Endothelial cell of umbilical vein (primary cell): ENCODE data around the gene AOC1. TPM values are rescaled to one million over a fixed set of nuclear protein-coding genes. Genes with fewer than 3 reads are reported as not detected.

Experiments used
- BruUV-seq: library from RNA; stranded (reverse); fragments of 400-500 nt; replicated peaks from 2 replicates; lab custom pipeline; 2021; lab: Mats Ljungman, UMichigan
- CTCF ChIA-PET: fragments of 300-600, 350-600 bp; sonication (Branson Sonifier 250); formaldehyde crosslinking; loops from one replicate; lab custom pipeline; 2021; ENCODE audit warnings: antibody characterized with exemption, inconsistent platforms; lab: Charles Lee
- POLR2A ChIA-PET: fragments of 300-600, 350-600 bp; sonication (Branson Sonifier 250); formaldehyde crosslinking; loops from one replicate; lab custom pipeline; 2021; ENCODE audit warnings: antibody characterized with exemption, inconsistent platforms; lab: Charles Lee
- DNase-seq: peaks from one replicate; pipeline ENCODE4 v3.0.0-alpha.2; 2011; ENCODE audit warnings: low read depth, low spot score
- FAIRE-seq: peaks from 2 replicates; lab custom pipeline; 2011; peaks lifted over from hg19 to GRCh38; lab: Jason Lieb, UNC
- H2AFZ ChIP-seq: 2 replicates; pipeline ENCODE4 v1.6.0; 2012; ENCODE audit warnings: low read depth, low read length, control low read depth, inconsistent platforms
- H3K27ac ChIP-seq: 2 replicates; pipeline ENCODE4 v1.5.1; 2011; ENCODE audit warnings: low read depth, mild to moderate bottlenecking, control low read depth, low read length, moderate library complexity; ENCODE audit not compliant: insufficient read depth
- H3K27me3 ChIP-seq, 2 experiments: 2 replicates each; pipeline versions ENCODE4 v1.6.0 to v1.6.1; 2011; ENCODE audit warnings: low read length in 2 of 2, mixed read lengths in 1 of 2; ENCODE audit not compliant: control insufficient read depth in 2 of 2, insufficient read depth in 2 of 2
- H3K36me3 ChIP-seq, 2 experiments: 2 replicates in 1 of 2; 3 replicates in 1 of 2; pipeline ENCODE4 v1.5.1; 2011; ENCODE audit warnings: low read length in 2 of 2, mild to moderate bottlenecking in 1 of 2, moderate library complexity in 1 of 2; ENCODE audit not compliant: control insufficient read depth in 2 of 2, insufficient read depth in 2 of 2; ENCODE audit errors: extremely low read depth in 1 of 2
- H3K4me1 ChIP-seq: 3 replicates; pipeline ENCODE4 v1.5.1; 2011; ENCODE audit warnings: mild to moderate bottlenecking, low read length; ENCODE audit not compliant: control insufficient read depth, insufficient read depth; ENCODE audit errors: extremely low read depth
- H3K4me2 ChIP-seq: 2 replicates; pipeline ENCODE4 v1.6.1; 2011; ENCODE audit warnings: low read length, control low read depth, mixed read lengths; ENCODE audit not compliant: insufficient read depth
- H3K4me3 ChIP-seq, 3 experiments: fragments of 200-600 bp in 1 of 3; sonication (generic), shearing (Covaris generic) in 1 of 3; replicated peaks in 1 of 3; 2 replicates each; pipeline ENCODE4 v1.5.1; 2011 to 2016; ENCODE audit warnings: control low read depth in 3 of 3, low read length in 3 of 3, mild to moderate bottlenecking in 2 of 3, inconsistent platforms in 1 of 3, low read depth in 1 of 3, moderate library complexity in 1 of 3; ENCODE audit not compliant: insufficient read depth in 1 of 3
- H3K79me2 ChIP-seq: 2 replicates; pipeline ENCODE4 v1.6.0; 2012; ENCODE audit warnings: low read length, inconsistent platforms; ENCODE audit not compliant: control insufficient read depth, insufficient read depth
- H3K9ac ChIP-seq: replicated peaks from 2 replicates; pipeline ENCODE3; 2011; ENCODE audit warnings: low read length, control low read depth; ENCODE audit not compliant: insufficient read depth; ENCODE audit errors: extremely low read depth
- H3K9me1 ChIP-seq: replicated peaks from 3 replicates; pipeline ENCODE4 v1.6.0; 2011; ENCODE audit warnings: mild to moderate bottlenecking, low read length; ENCODE audit not compliant: control insufficient read depth, insufficient read depth; ENCODE audit errors: extremely low read depth
- H3K9me3 ChIP-seq: replicated peaks from 2 replicates; pipeline ENCODE4 v1.5.1; 2012; ENCODE audit warnings: low read length, inconsistent platforms; ENCODE audit not compliant: control insufficient read depth, insufficient read depth
- H4K20me1 ChIP-seq: replicated peaks from 2 replicates; pipeline ENCODE3; 2011; ENCODE audit warnings: mild to moderate bottlenecking, low read length; ENCODE audit not compliant: control insufficient read depth, insufficient read depth; ENCODE audit errors: extremely low read depth
- CTCF ChIP-seq, 2 donors: IDR thresholded peaks; 1 replicate in 1 of 2; 2 replicates in 1 of 2; pipeline ENCODE4 v1.5.1; 2011; ENCODE audit warnings: low read length in 2 of 2, mild to moderate bottlenecking in 2 of 2, moderate library complexity in 2 of 2, control low read depth in 1 of 2, inconsistent platforms in 1 of 2, low read depth in 1 of 2; ENCODE audit not compliant: insufficient read depth in 1 of 2; ENCODE audit errors: extremely low read depth in 1 of 2
- EZH2 ChIP-seq: IDR thresholded peaks from 2 replicates; pipeline ENCODE4 v1.6.1; 2012; ENCODE audit warnings: borderline replicate concordance, low read depth, mild to moderate bottlenecking, moderate library complexity, low read length, inconsistent platforms; ENCODE audit not compliant: severe bottlenecking
- FOS ChIP-seq: IDR thresholded peaks from 2 replicates; pipeline ENCODE4 v1.6.1; 2011; ENCODE audit warnings: mild to moderate bottlenecking, low read length, moderate library complexity, borderline replicate concordance; ENCODE audit not compliant: insufficient read depth
- GATA2 ChIP-seq: IDR thresholded peaks from 2 replicates; pipeline ENCODE4 v1.7.0; 2011; ENCODE audit warnings: low read depth, mild to moderate bottlenecking, moderate library complexity, mixed read lengths, low read length; ENCODE audit not compliant: insufficient read length, insufficient read depth
- JUN ChIP-seq: IDR thresholded peaks from 2 replicates; pipeline ENCODE4 v1.6.1; 2011; ENCODE audit warnings: borderline replicate concordance, low read depth; ENCODE audit not compliant: insufficient read length, insufficient read depth
- MAX ChIP-seq: IDR thresholded peaks from 2 replicates; pipeline ENCODE4 v1.6.1; 2011; ENCODE audit not compliant: insufficient read depth, insufficient read length
- MYC ChIP-seq: IDR thresholded peaks from one replicate; pipeline ENCODE4 v1.6.1; 2011; ENCODE audit warnings: mild to moderate bottlenecking, low read depth, low read length
- POLR2A ChIP-seq: IDR thresholded peaks from 2 replicates; pipeline ENCODE4 v1.6.1; 2012; ENCODE audit warnings: low read depth, mild to moderate bottlenecking, control low read depth, low read length
- POLR2AphosphoS5 ChIP-seq: IDR thresholded peaks from 2 replicates; pipeline ENCODE4 v1.6.1; 2012; ENCODE audit warnings: low read depth, mild to moderate bottlenecking, control low read depth, low read length, moderate library complexity; ENCODE audit not compliant: insufficient read depth
- dilution Hi-C: fragments of 300-500 bp; cut with MboI; formaldehyde crosslinking; loops from one replicate; pipeline ENCODE4 v1.15.0; 2019; ENCODE audit warnings: low sequenced_read_pairs; ENCODE audit not compliant: extremely low pct_ligation_motif_present
- intact Hi-C: fragments of 100-400 bp; cut with micrococcal nuclease; formaldehyde crosslinking; loops from one replicate; pipeline ENCODE4 v1.10.0; 2022
- polyA plus RNA-seq, 4 experiments: library from polyadenylated mRNA; depleted of rRNA in 3 of 4; stranded (reverse) in 3 of 4; unstranded in 1 of 4; fragments of >200 nt; gene quantifications; 2 replicates each; pipeline versions ENCODE4 v1.2.1 to v1.2.3, GENCODE V29; 2011 to 2012; ENCODE audit warnings: missing spikeins in 1 of 4
- total RNA-seq: library from RNA; stranded (reverse); gene quantifications from 2 replicates; pipeline ENCODE4 v1.2.3, GENCODE V29; 2021

AOC1 gene
- total and polyA plus RNA-seq, 2 donors (not counting 3 experiments of a cell fraction or from before 2014, with no cell fraction given), result not detected

DNA sequence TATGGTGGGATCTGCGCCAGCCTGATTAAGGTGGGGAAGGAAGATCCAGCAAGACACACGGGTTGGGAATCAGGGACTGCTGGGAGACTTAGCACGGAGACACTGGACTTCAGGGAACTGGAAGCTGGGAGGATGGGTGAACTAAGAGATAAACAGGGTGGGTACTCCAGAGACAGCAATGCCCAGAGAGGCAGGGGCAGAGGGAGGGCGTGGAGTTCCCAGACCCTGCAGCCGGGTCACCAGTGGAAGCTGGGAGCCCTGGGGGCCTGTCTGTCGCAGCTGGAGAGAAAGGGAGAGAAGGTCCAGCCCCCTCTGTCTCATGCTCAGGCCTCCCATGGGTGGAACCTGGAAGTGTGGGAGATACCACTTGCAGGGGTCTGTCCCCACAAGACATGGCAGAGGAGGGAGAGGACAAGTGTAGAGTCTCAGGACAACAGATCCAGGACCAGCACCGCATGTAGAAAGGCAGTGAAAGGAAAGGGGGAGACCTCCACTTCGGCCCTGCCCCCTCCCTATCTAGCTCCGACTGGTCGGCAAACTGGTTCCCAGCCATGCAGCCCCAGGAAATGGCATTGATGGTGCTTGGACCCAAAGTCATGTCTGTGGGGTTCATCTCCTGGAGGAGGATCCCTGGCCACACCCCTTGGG, 44.4 kb downstream of the AOC1 start:
- Histone ChIP-seq H2AFZ (no peak overlapping the region), H3K9ac (no peak overlapping the region), H3K4me2 (no peak overlapping the region), H3K27ac (no peak overlapping the region), H3K9me3 (no peaks in the 10 kb centered on the region), H3K79me2 (no peaks in the 10 kb centered on the region), H3K36me3 (no peaks in the 10 kb centered on the region), H3K27me3 (peaks cover 6 to 7% of the 10 kb centered on the region in 2 experiments), H3K4me3 (no peak overlapping the region), H3K9me1 (no peaks in the 10 kb centered on the region), H3K4me1 (no peaks in the 10 kb centered on the region), H4K20me1 (no peaks in the 10 kb centered on the region)
- DNase-seq, result no peak
- POLR2A ChIA-PET, result no interaction called here
- TF ChIP-seq JUN (no peak), EZH2 (no peak), POLR2AphosphoS5 (no peak), MAX (no peak), FOS (no peak), POLR2A (no peak), GATA2 (no peak), CTCF (IDR thresholded peaks at IDR 0.05; ENCODE audit: extremely low read depth in 1 of 2, insufficient read depth in 1 of 2, low read depth in 1 of 2, low read length in 2 of 2) (no peak), MYC (no peak)
- intact Hi-C loops, result no loop called here
- CTCF ChIA-PET, result interaction anchor here (0.6 to 1.2 kb wide), 2 partner anchors 17 to 92 kb away, joined by 3 to 4 read pairs; no protein-coding TSS in a partner anchor
- dilution Hi-C loops, result no loop called here
- no TSS peak for BruUV-seq
- FAIRE-seq, result no peak
